Neural progenitor cell (in vitro differentiated cells): Measurements from ENCODE around the gene ZNF26. TPM values are rescaled to one million over a fixed set of nuclear protein-coding genes. Genes with fewer than 3 reads are reported as not detected.
"Not testable (repeated sequence)": the region's sequence is repeated elsewhere in the genome, so short reads cannot be mapped to it uniquely, and the experiment has no call there.

Experiments
- DNase-seq: peaks from one replicate; pipeline ENCODE4 v3.0.0-alpha.2; 2016; ENCODE audit warnings: low spot score
- H2AFZ ChIP-seq: fragments of 200-600 bp; sonication (generic); replicated peaks from 2 replicates; pipeline ENCODE4 v1.6.1; 2016; ENCODE audit warnings: antibody characterized with exemption
- H3F3A ChIP-seq: fragments of 200-600 bp; sonication (generic); 2 replicates; pipeline ENCODE4 v1.6.1; 2016; ENCODE audit warnings: antibody characterized with exemption, low read depth
- H3K27ac ChIP-seq: fragments of 200-600 bp; sonication (generic); 2 replicates; pipeline ENCODE4 v1.5.1; 2016; ENCODE audit warnings: mild to moderate bottlenecking
- H3K27me3 ChIP-seq: fragments of 200-600 bp; sonication (generic); 2 replicates; pipeline ENCODE4 v1.6.1; 2016; ENCODE audit warnings: mild to moderate bottlenecking, moderate library complexity
- H3K36me3 ChIP-seq: fragments of 200-600 bp; sonication (generic); 2 replicates; pipeline ENCODE4 v1.5.1; 2016
- H3K4me1 ChIP-seq: fragments of 200-600 bp; sonication (generic); 2 replicates; pipeline ENCODE4 v1.6.1; 2016; ENCODE audit warnings: mixed run types
- H3K4me2 ChIP-seq: fragments of 200-600 bp; sonication (generic); 2 replicates; pipeline ENCODE4 v1.6.1; 2016
- H3K4me3 ChIP-seq: fragments of 200-600 bp; sonication (generic); 2 replicates; pipeline ENCODE4 v1.5.1; 2016
- H3K79me2 ChIP-seq: fragments of 200-600 bp; sonication (generic); 2 replicates; pipeline ENCODE4 v1.6.1; 2016; ENCODE audit warnings: low read depth
- H3K9ac ChIP-seq: fragments of 200-600 bp; sonication (generic); 2 replicates; pipeline ENCODE4 v1.6.1; 2016
- H3K9me3 ChIP-seq: fragments of 200-600 bp; sonication (generic); 2 replicates; pipeline ENCODE4 v1.5.1; 2016; ENCODE audit warnings: low read depth
- H4K20me1 ChIP-seq: fragments of 200-600 bp; sonication (generic); 2 replicates; pipeline ENCODE4 v1.6.1; 2016; ENCODE audit warnings: low read depth
- H3K27ac Mint-ChIP-seq: 3 replicates; pipeline ENCODE4 v1.8.0; 2021; ENCODE audit warnings: mixed read lengths
- H3K27me3 Mint-ChIP-seq: 2 replicates; pipeline ENCODE4 v1.8.0; 2022; ENCODE audit warnings: low read depth, mild to moderate bottlenecking, inconsistent platforms, moderate library complexity, mixed read lengths; ENCODE audit not compliant: insufficient read depth
- H3K36me3 Mint-ChIP-seq: 3 replicates; pipeline ENCODE4 v1.8.0; 2021; ENCODE audit warnings: mixed read lengths
- H3K4me1 Mint-ChIP-seq: 3 replicates; pipeline ENCODE4 v1.8.0; 2021; ENCODE audit warnings: mixed read lengths
- H3K4me3 Mint-ChIP-seq: 3 replicates; pipeline ENCODE4 v1.8.0; 2021; ENCODE audit warnings: mild to moderate bottlenecking, moderate library complexity, mixed read lengths
- H3K9me3 Mint-ChIP-seq: 3 replicates; pipeline ENCODE4 v1.8.0; 2020; ENCODE audit warnings: mixed read lengths
- CTCF ChIP-seq: fragments of 200-600 bp; sonication (generic); IDR thresholded peaks from 2 replicates; pipeline ENCODE4 v1.5.1; 2017; ENCODE audit warnings: antibody characterized with exemption, mild to moderate bottlenecking
- EZH2 ChIP-seq: fragments of 200-600 bp; sonication (generic); IDR thresholded peaks from 2 replicates; pipeline ENCODE4 v1.6.1; 2017; ENCODE audit warnings: antibody characterized with exemption, mild to moderate bottlenecking, moderate library complexity
- EZH2phosphoT487 ChIP-seq: fragments of 200-600 bp; sonication (generic); IDR thresholded peaks from 2 replicates; pipeline ENCODE4 v1.6.1; 2017; ENCODE audit warnings: antibody characterized with exemption
- total RNA-seq: library from RNA; depleted of rRNA; stranded (reverse); fragments of >200 nt; gene quantifications from 2 replicates; pipeline ENCODE4 v1.2.3, GENCODE V29; 2015; ENCODE audit warnings: low replicate concordance

Gene ZNF26
- total RNA-seq, 1 donor from 2014 or later = 13.6 TPM

- not testable (repeated sequence) for H3K4me3 ChIP-seq, H4K20me1 ChIP-seq, H3K4me1 Mint-ChIP-seq, H3K27me3 ChIP-seq, H3F3A ChIP-seq, H3K27me3 Mint-ChIP-seq, H3K9ac ChIP-seq, H3K4me1 ChIP-seq, H3K36me3 ChIP-seq, H3K4me2 ChIP-seq, H3K27ac ChIP-seq, H2AFZ ChIP-seq, H3K9me3 ChIP-seq, H3K4me3 Mint-ChIP-seq, H3K79me2 ChIP-seq, H3K27ac Mint-ChIP-seq
- H3K9me3 Mint-ChIP-seq = peaks cover 49% of the 10 kb centered on the region
- H3K36me3 Mint-ChIP-seq = peaks cover 26% of the 10 kb centered on the region
- TF ChIP-seq CTCF = peak; percentile 49
- peak; percentile 15 for DNase-seq
These were observed 22.2 kb upstream of the ZNF26 start for GRCh38 chr12:132963947-132964346.

DNA sequence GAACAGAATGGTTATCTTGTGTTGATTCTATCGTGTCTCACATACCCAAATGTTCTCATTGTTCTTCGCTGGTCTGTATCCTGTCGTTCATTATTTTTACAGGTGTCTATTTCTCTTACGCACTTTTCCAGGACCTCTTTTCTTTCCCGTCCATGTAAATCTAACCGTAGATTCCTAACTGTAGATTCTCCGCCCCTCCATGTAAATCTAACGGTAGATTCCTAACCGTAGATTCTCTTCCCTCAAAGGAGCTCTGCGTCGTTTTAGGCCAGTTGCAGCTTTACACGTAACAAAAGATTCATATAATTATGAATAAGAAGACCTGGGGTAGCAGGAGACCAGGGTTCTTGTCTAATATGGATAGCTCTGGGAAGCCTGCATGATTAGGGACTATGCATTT, 20.4 kb upstream of the ZNF26 start:
- Histone ChIP-seq H3K9me3 (no peaks in the 10 kb centered on the region), H3K36me3 (no peaks in the 10 kb centered on the region), H3K9ac (no peak overlapping the region), H3K27me3 (no peaks in the 10 kb centered on the region), H3K4me2 (no peak overlapping the region), H3K4me3 (no peak overlapping the region), H3F3A (no peaks in the 10 kb centered on the region), H3K4me1 (no peaks in the 10 kb centered on the region), H3K79me2 (no peaks in the 10 kb centered on the region), H2AFZ (no peak overlapping the region), H4K20me1 (no peaks in the 10 kb centered on the region), H3K27ac (no peak overlapping the region)
- Mint-ChIP-seq H3K36me3 (peaks cover 27% of the 10 kb centered on the region), H3K4me3 (no peak overlapping the region), H3K27ac (no peak overlapping the region), H3K27me3 (peaks cover 6% of the 10 kb centered on the region), H3K9me3 (peaks cover 52% of the 10 kb centered on the region), H3K4me1 (no peaks in the 10 kb centered on the region)
- DNase-seq = no peak
- TF ChIP-seq CTCF (no peak), EZH2phosphoT487 (no peak), EZH2 (no peak)

DNA sequence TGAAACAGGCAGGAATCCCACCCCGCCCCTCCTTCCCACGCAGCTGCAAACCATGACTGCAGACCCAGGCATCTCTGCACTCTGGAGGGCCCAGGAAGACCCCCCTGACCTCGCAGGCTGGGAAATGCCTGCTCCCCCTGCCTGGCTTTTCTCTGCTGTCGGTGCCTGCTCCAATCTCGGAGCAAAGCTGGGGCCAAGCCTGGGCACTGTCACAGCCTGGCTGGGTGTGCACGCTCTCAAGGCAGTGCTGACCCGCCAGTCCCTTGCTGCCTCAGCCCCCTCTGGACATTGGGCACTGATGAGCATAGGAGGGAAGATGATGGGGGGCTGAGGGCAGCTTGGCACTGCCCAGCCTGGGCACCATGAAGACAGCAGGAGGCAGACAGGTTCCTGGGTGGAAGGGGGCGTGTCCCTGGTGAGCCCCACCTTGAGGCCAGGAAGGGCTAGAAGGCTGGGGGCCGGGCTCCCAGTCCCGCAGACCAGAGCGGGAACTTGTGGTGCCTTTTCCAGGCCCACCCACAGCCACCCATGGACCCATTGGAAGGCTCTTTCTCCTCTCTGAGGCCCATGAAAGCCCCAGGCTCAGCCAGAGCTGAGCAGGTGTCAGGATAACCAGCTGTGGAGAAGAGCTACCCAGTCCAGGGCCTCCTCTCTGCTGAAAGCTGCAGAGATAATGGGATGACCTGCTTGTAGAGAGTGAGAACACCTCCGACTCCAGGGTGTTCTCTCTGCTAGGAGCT, 19.3 kb upstream of the ZNF26 start:
- H3K27ac Mint-ChIP-seq = no peak overlapping the region
- Histone ChIP-seq H3K9ac (no peak overlapping the region), H3K4me3 (no peak overlapping the region), H2AFZ (no peak overlapping the region), H3K27me3 (no peaks in the 10 kb centered on the region), H3K4me2 (no peak overlapping the region), H3K4me1 (no peaks in the 10 kb centered on the region), H3K36me3 (no peaks in the 10 kb centered on the region), H3K27ac (no peak overlapping the region), H3K9me3 (no peaks in the 10 kb centered on the region), H3F3A (no peaks in the 10 kb centered on the region), H4K20me1 (no peaks in the 10 kb centered on the region), H3K79me2 (no peaks in the 10 kb centered on the region)
- peaks cover 52% of the 10 kb centered on the region for H3K9me3 Mint-ChIP-seq
- H3K36me3 Mint-ChIP-seq = peaks cover 24% of the 10 kb centered on the region
- no peaks in the 10 kb centered on the region for H3K4me1 Mint-ChIP-seq
- peak overlapping the region; percentile 46 for H3K4me3 Mint-ChIP-seq
- peaks cover 7% of the 10 kb centered on the region for H3K27me3 Mint-ChIP-seq
- TF ChIP-seq EZH2phosphoT487 (no peak), EZH2 (no peak), CTCF (no peak)
- no peak for DNase-seq
